ENCODE data around the gene LAMA2.

GRCh38 chr6:129236001-129236517 is 353.1 kb downstream of the LAMA2 start:
- TF ChIP-seq CTCF (IDR thresholded peaks at IDR 0.05; ENCODE audit: poor library complexity) (no peak), EZH2phosphoT487 (IDR thresholded peaks at IDR 0.05; ENCODE audit: low read depth, severe bottlenecking, unreplicated experiment) (no peak), EZH2 (IDR thresholded peaks at IDR 0.05; ENCODE audit: borderline replicate concordance) (no peak)
